RWPE2 (cell line): ENCODE results near the gene ARHGAP40.

Experiments used
- ATAC-seq: fragments of 200-7000 bp; cut with Tn5 transposase; 3 replicates; pipeline ENCODE4 v1.9.1; 2021; ENCODE audit warnings: low read depth
- DNase-seq: peaks from one replicate; pipeline ENCODE4 v3.0.0-alpha.2; 2020; ENCODE audit warnings: low spot score
- H3K27ac ChIP-seq: fragments of 450-650 bp; 2 replicates; pipeline ENCODE4 v1.5.1; 2017; ENCODE audit warnings: mild to moderate bottlenecking; ENCODE audit not compliant: poor library complexity, severe bottlenecking
- H3K27me3 ChIP-seq: fragments of 250-450 bp; sonication (Bioruptor Pico); 2 replicates; pipeline ENCODE4 v1.5.1; 2021; ENCODE audit warnings: mild to moderate bottlenecking, moderate library complexity; ENCODE audit not compliant: insufficient read depth, poor library complexity, severe bottlenecking
- H3K36me3 ChIP-seq: fragments of 250-450 bp; sonication (Bioruptor Pico); 2 replicates; pipeline ENCODE4 v1.5.1; 2020; ENCODE audit warnings: low read depth, mild to moderate bottlenecking, moderate library complexity
- H3K4me1 ChIP-seq: fragments of 250-450 bp; sonication (Bioruptor Pico); 2 replicates; pipeline ENCODE4 v1.5.1; 2021; ENCODE audit warnings: mild to moderate bottlenecking, moderate library complexity; ENCODE audit not compliant: insufficient read depth, poor library complexity, severe bottlenecking
- H3K4me3 ChIP-seq: fragments of 250-450 bp; sonication (Bioruptor Pico); 2 replicates; pipeline ENCODE4 v1.5.1; 2021; ENCODE audit warnings: mild to moderate bottlenecking, moderate library complexity; ENCODE audit not compliant: severe bottlenecking
- H3K9me3 ChIP-seq: fragments of 250-450 bp; sonication (Bioruptor Pico); 2 replicates; pipeline ENCODE4 v1.5.1; 2021; ENCODE audit warnings: mild to moderate bottlenecking, moderate library complexity; ENCODE audit not compliant: severe bottlenecking
- TF ChIP-seq, protein P1 (sequence below): fragments of 450-650 bp; IDR thresholded peaks from one replicate; pipeline ENCODE4 v1.5.1; 2017; ENCODE audit warnings: mild to moderate bottlenecking, moderate library complexity; ENCODE audit not compliant: poor library complexity, severe bottlenecking

The ARHGAP40 gene

DNA sequence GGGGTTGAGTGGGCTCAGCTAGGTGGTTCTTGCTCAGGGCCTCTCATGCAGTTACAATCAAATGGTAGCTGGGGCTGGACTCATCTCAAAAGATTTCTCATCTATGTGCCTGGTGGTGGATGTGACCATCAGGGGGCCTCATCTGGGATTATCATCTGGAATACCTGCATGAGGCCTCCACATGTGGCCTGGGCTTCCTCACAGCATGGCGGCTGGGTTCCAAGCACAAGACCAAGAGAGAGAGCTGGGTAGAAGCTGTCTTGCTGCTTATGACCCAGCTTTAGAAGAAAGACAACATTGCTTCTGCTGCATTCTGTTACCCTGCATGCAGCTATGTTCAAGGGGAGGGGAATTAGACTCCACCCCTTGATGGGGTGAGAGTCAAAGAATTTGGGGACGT is 22.5 kb downstream of the ARHGAP40 start:
- TF ChIP-seq, protein P1, sequence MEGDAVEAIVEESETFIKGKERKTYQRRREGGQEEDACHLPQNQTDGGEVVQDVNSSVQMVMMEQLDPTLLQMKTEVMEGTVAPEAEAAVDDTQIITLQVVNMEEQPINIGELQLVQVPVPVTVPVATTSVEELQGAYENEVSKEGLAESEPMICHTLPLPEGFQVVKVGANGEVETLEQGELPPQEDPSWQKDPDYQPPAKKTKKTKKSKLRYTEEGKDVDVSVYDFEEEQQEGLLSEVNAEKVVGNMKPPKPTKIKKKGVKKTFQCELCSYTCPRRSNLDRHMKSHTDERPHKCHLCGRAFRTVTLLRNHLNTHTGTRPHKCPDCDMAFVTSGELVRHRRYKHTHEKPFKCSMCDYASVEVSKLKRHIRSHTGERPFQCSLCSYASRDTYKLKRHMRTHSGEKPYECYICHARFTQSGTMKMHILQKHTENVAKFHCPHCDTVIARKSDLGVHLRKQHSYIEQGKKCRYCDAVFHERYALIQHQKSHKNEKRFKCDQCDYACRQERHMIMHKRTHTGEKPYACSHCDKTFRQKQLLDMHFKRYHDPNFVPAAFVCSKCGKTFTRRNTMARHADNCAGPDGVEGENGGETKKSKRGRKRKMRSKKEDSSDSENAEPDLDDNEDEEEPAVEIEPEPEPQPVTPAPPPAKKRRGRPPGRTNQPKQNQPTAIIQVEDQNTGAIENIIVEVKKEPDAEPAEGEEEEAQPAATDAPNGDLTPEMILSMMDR = no peak
- Histone ChIP-seq H3K27me3 (no peaks in the 10 kb centered on the region), H3K9me3 (no peaks in the 10 kb centered on the region), H3K4me3 (no peak overlapping the region), H3K27ac (no peak overlapping the region), H3K4me1 (no peaks in the 10 kb centered on the region), H3K36me3 (no peaks in the 10 kb centered on the region)
- no peak for DNase-seq
- ATAC-seq = no peak

DNA sequence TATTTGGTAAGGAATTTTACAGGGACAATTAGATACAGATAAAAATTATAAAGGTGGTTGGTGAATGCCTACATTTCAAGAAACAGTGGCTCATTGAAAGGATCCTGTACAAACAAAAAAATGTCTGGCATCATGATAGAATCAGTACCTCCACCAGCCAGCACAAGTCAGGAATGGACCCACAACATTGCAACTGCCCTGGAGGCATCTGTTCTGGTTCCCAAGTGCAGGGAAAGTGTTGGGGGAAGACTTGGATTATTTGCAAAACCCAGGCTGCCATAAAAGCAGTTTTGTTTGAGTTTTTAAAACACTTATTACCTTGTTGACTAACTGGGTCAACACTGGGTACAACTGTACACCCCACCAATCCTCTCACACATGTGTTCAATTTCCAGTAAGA is 24.3 kb downstream of the ARHGAP40 start:
- TF ChIP-seq, protein P1 = no peak
- DNase-seq (no peak), ATAC-seq (no peak)
- H3K9me3 ChIP-seq = no peaks in the 10 kb centered on the region
- H3K4me3 ChIP-seq = no peak overlapping the region
- H3K4me1 ChIP-seq = peaks cover 3% of the 10 kb centered on the region
- no peaks in the 10 kb centered on the region for H3K27me3 ChIP-seq
- no peaks in the 10 kb centered on the region for H3K36me3 ChIP-seq
- H3K27ac ChIP-seq = no peak overlapping the region

DNA sequence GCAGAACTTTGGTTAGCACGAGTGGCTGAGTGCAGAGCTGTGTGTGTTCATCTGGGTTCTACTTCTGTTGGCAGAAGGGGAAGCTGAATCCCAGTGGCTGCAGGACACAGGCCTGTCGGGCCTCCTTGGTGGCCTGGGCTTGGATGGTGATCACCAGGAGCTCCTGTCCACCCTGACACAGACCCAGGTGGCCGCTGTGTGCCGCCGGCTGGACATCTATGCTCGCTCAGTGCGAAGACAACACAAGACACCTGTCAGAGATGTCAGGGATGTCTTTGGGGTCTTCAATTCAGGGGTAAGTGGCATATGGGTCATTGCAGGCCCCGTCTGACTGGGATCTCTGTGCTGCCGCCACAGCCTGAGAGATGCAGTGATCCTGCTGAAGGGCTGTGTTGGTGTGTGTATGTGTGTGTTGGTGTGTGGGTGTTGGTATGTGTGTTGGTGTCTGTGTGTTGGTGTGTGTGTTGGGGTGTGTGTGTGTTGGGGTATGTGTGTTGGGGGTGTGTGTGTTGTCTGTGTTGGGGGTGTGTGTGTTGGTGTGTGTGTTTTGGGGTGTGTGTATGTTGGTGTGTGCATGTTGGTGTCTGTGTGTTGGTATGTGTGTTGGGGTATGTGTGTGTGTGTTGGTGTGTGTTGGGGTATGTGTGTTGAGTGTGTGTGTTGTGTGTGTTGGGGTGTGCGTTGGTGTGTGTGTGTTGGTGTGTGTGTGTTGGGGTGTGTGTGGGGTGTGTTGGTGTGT is 25.5 kb downstream of the ARHGAP40 start:
- Histone ChIP-seq H3K27me3 (no peaks in the 10 kb centered on the region), H3K4me1 (peaks cover 8% of the 10 kb centered on the region), H3K9me3 (no peaks in the 10 kb centered on the region), H3K27ac (no peak overlapping the region), H3K36me3 (no peaks in the 10 kb centered on the region), H3K4me3 (no peak overlapping the region)
- ATAC-seq (no peak), DNase-seq (no peak)
- TF ChIP-seq, protein P1 = no peak

DNA sequence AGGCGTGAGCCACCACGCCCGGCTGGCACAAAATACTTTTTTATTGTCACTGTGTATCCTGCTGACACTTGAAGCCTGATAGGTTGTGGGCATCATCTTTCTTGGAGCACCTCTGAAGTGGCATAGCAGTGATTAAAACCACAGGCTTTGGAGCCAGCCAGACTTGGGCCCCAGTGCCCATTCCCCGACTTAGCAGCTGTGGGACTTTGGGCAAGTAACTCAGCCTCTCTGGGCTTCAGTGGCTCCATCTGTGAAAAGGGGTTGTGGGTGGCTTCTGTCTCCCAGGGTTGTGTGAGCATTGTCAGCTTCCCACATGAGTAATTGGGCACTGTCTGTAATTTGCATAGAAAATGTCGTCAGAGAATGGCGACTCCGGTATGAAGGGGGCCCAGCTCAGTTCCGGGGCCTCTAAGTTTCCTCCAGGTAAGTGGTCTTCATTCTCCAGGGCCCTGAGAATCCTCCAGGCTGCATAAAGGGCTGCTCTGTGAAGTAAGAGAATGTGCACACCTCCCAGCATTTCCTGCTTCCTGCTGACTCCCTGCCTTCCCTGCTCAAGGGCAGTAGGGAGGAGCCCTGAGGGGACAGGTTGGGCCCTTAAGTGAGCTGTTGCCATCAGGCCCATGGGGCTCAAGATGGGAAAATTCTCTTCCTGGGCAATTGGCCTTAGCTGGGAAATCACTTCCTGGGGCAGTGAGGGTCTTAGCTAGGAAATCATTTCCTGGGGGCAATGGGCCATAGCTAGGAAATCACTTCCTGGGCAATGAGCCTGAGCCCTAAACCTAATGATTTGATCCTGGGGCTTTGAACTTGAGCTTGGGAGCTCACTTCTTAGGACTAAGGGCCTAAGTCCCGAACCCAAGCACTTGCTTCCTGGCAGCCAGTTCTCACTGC is 27.2 kb downstream of the ARHGAP40 start:
- Histone ChIP-seq H3K4me3 (no peak overlapping the region), H3K27ac (no peak overlapping the region), H3K4me1 (peaks cover 8% of the 10 kb centered on the region), H3K27me3 (no peaks in the 10 kb centered on the region), H3K36me3 (no peaks in the 10 kb centered on the region), H3K9me3 (no peaks in the 10 kb centered on the region)
- peak; percentile 32; the same call in 2 of the 3 replicates for ATAC-seq
- no peak for DNase-seq
- TF ChIP-seq, protein P1 = no peak
